ENCODE measurements around the gene WWC1. TPM values are rescaled to one million over a fixed set of nuclear protein-coding genes. Genes with fewer than 3 reads are reported as not detected.
"Not testable (repeated sequence)": the region's sequence is repeated elsewhere in the genome, so short reads cannot be mapped to it uniquely, and the experiment has no call there.

The WWC1 gene
- total RNA-seq, 3 donors from 2014 or later, result 14.7 to 37.0 (median 17.2) TPM

- H3K36me3 ChIP-seq (ENCODE audit: low read depth), result no peaks in the 10 kb centered on the region
- DNase-seq, result no peak
Measured at GRCh38 chr5:168432903-168433302, 141.5 kb downstream of the WWC1 start.

GRCh38 chr5:168434001-168434400 is 142.6 kb downstream of the WWC1 start:
- Histone ChIP-seq H3K4me1 (ENCODE audit: low read depth) (peaks cover 5% of the 10 kb centered on the region), H3K36me3 (ENCODE audit: low read depth) (no peaks in the 10 kb centered on the region), H3K4me3 (no peak overlapping the region), H3K9me3 (no peaks in the 10 kb centered on the region)
- DNase-seq (no peak), ATAC-seq (no peak)
- no peak for TF ChIP-seq CTCF (IDR thresholded peaks at IDR 0.05)
- intact Hi-C loops (cut with DNase I, micrococcal nuclease), result no loop called here

More at GRCh38 chr5:168432903-168433302, 141.5 kb downstream of the WWC1 start:
- no peak for ATAC-seq
- Histone ChIP-seq H3K4me3 (no peak overlapping the region), H3K9me3 (no peaks in the 10 kb centered on the region), H3K4me1 (ENCODE audit: low read depth) (peaks cover 5% of the 10 kb centered on the region)
- intact Hi-C loops (cut with DNase I, micrococcal nuclease), result no loop called here
- TF ChIP-seq CTCF (IDR thresholded peaks at IDR 0.05), result no peak

GRCh38 chr5:168434746-168435321 is 143.4 kb downstream of the WWC1 start:
- intact Hi-C loops (cut with DNase I, micrococcal nuclease), result no loop called here
- H3K9me3 ChIP-seq, result no peaks in the 10 kb centered on the region
- ATAC-seq (no peak), DNase-seq (no peak)
- H3K36me3 ChIP-seq (ENCODE audit: low read depth), result no peaks in the 10 kb centered on the region
- peaks cover 3% of the 10 kb centered on the region for H3K4me1 ChIP-seq (ENCODE audit: low read depth)
- no peak for TF ChIP-seq CTCF (IDR thresholded peaks at IDR 0.05)
- H3K4me3 ChIP-seq, result no peak overlapping the region

GRCh38 chr5:168435340-168435739 is 143.9 kb downstream of the WWC1 start:
- H3K4me1 ChIP-seq (ENCODE audit: low read depth); H3K36me3 ChIP-seq (ENCODE audit: low read depth); DNase-seq; ATAC-seq; H3K9me3 ChIP-seq; intact Hi-C loops (cut with DNase I, micrococcal nuclease); H3K4me3 ChIP-seq: not testable (repeated sequence)

- H3K9me3 ChIP-seq, result no peaks in the 10 kb centered on the region
- H3K4me3 ChIP-seq, result no peak overlapping the region
- TF ChIP-seq CTCF (IDR thresholded peaks at IDR 0.05), result no peak
- intact Hi-C loops (cut with DNase I, micrococcal nuclease), result no loop called here
- DNase-seq (no peak), ATAC-seq (no peak)
- H3K36me3 ChIP-seq (ENCODE audit: low read depth), result no peaks in the 10 kb centered on the region
- no peaks in the 10 kb centered on the region for H3K4me1 ChIP-seq (ENCODE audit: low read depth)
Measured at GRCh38 chr5:168438349-168438748, 146.9 kb downstream of the WWC1 start.

GRCh38 chr5:168443533-168443932 is 152.1 kb downstream of the WWC1 start:
- DNase-seq (no peak), ATAC-seq (no peak)
- Histone ChIP-seq H3K4me1 (ENCODE audit: low read depth) (no peaks in the 10 kb centered on the region), H3K36me3 (ENCODE audit: low read depth) (no peaks in the 10 kb centered on the region), H3K4me3 (no peak overlapping the region), H3K9me3 (no peaks in the 10 kb centered on the region)
- intact Hi-C loops (cut with DNase I, micrococcal nuclease), result no loop called here
- TF ChIP-seq CTCF (IDR thresholded peaks at IDR 0.05), result no peak
